GM06990 (cell line): ENCODE results near the gene TSPAN9.

Source experiments
- DNase-seq: peaks from one replicate; pipeline ENCODE4 v3.0.0-alpha.2; 2011; ENCODE audit not compliant: insufficient read length; ENCODE audit errors: extremely low read depth
- H3K27me3 ChIP-seq: replicated peaks from 2 replicates; pipeline ENCODE4 v1.6.0; 2011; ENCODE audit warnings: low read length; ENCODE audit not compliant: control insufficient read depth, insufficient read depth
- H3K36me3 ChIP-seq: 2 replicates; pipeline ENCODE4 v1.5.1; 2011; ENCODE audit warnings: low read length; ENCODE audit not compliant: control insufficient read depth, insufficient read depth
- H3K4me3 ChIP-seq: replicated peaks from 2 replicates; pipeline ENCODE4 v1.5.1; 2011; ENCODE audit warnings: low read depth, mild to moderate bottlenecking, control low read depth, low read length
- TF ChIP-seq, protein P1 (sequence below): IDR thresholded peaks from 2 replicates; pipeline ENCODE4 v1.5.1; 2011; ENCODE audit warnings: low read length, control low read depth, mild to moderate bottlenecking, inconsistent platforms; ENCODE audit not compliant: insufficient read depth, poor library complexity, severe bottlenecking

Gene TSPAN9

GRCh38 chr12:3277306-3277943 is 200.2 kb downstream of the TSPAN9 start:
- H3K36me3 ChIP-seq, result no peaks in the 10 kb centered on the region
- H3K27me3 ChIP-seq, result peaks cover 2% of the 10 kb centered on the region
- no peak overlapping the region for H3K4me3 ChIP-seq
- TF ChIP-seq, protein P1, sequence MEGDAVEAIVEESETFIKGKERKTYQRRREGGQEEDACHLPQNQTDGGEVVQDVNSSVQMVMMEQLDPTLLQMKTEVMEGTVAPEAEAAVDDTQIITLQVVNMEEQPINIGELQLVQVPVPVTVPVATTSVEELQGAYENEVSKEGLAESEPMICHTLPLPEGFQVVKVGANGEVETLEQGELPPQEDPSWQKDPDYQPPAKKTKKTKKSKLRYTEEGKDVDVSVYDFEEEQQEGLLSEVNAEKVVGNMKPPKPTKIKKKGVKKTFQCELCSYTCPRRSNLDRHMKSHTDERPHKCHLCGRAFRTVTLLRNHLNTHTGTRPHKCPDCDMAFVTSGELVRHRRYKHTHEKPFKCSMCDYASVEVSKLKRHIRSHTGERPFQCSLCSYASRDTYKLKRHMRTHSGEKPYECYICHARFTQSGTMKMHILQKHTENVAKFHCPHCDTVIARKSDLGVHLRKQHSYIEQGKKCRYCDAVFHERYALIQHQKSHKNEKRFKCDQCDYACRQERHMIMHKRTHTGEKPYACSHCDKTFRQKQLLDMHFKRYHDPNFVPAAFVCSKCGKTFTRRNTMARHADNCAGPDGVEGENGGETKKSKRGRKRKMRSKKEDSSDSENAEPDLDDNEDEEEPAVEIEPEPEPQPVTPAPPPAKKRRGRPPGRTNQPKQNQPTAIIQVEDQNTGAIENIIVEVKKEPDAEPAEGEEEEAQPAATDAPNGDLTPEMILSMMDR, result no peak
- DNase-seq, result no peak

DNA sequence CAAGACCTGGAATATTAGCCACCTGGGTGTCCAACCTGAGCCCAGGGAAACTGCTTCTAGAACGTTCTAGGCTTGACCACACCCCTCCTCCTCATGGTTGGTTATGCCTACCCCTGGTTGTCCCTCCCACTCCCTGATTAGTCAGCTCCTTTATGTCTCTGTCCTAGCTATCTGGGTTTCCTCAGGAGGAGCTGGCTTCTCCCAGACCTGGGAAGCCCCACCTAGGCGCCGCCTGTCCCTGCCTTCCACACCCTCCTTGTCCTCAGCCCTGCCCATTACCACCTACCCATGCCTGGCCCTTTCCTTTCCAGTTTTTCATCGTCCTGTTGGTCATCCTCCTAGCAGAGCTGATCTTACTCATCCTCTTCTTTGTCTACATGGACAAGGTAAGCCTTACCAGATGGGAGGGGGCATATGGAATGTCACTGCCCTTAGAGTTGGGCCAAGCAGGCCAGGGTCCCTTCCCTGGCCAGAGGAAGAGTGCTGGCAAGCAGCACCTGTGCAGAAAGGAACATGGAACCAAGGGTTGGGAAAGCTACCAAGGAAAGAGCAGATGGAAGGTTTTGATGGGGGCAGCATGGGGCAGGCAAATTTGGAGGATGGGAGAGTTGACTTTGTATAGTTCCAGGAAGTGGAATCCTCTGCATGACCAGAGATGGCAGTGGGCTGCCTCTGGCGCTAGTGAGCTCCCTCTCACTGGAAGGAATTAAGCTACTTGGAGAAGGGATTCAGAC is 201.7 kb downstream of the TSPAN9 start:
- H3K27me3 ChIP-seq, result peaks cover 2% of the 10 kb centered on the region
- H3K36me3 ChIP-seq, result no peaks in the 10 kb centered on the region
- TF ChIP-seq, protein P1, result no peak
- H3K4me3 ChIP-seq, result no peak overlapping the region
- no peak for DNase-seq

GRCh38 chr12:3279415-3279780 is 202.2 kb downstream of the TSPAN9 start:
- TF ChIP-seq, protein P1, result no peak
- Histone ChIP-seq H3K36me3 (no peaks in the 10 kb centered on the region), H3K27me3 (peaks cover 2% of the 10 kb centered on the region), H3K4me3 (no peak overlapping the region)
- no peak for DNase-seq

DNA sequence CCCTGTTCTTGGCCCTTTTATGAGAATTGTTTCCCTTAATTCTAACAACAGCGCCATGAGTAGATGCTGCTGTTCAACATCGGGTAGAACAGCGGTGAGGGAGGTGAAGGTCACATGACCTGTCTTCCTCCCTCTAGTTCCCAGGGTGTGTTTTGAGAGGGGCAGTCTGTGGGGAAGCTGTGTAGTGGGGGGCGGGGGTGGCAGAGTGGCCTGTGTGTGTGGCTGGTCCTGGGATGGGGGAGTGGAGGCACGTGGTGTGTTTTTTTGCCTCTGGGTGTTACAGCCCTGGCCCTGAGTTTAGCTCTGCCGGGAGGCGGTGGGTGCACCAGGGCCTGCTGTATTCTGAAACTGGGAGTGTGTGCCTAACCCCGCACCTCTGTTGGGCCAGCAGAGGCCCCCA is 202.7 kb downstream of the TSPAN9 start:
- DNase-seq, result no peak
- TF ChIP-seq, protein P1, result no peak
- no peak overlapping the region for H3K4me3 ChIP-seq
- H3K27me3 ChIP-seq, result peaks cover 2% of the 10 kb centered on the region
- no peaks in the 10 kb centered on the region for H3K36me3 ChIP-seq

GRCh38 chr12:3280967-3281366 is 203.8 kb downstream of the TSPAN9 start:
- Histone ChIP-seq H3K27me3 (peaks cover 2% of the 10 kb centered on the region), H3K36me3 (no peaks in the 10 kb centered on the region), H3K4me3 (no peak overlapping the region)
- TF ChIP-seq, protein P1, result no peak
- DNase-seq, result no peak
